GM08714 (cell line): ENCODE measurements around the gene FBXO17.

Experiments used
- H3K4me3 ChIP-seq: fragments of 200-500 bp; sonication (Bioruptor generic); 2 replicates; pipeline ENCODE4 v1.5.1; 2014; ENCODE audit warnings: mild to moderate bottlenecking, low read length, inconsistent platforms
- ZNF274 ChIP-seq: IDR thresholded peaks from 2 replicates; pipeline ENCODE4 v1.6.1; 2012; ENCODE audit warnings: mild to moderate bottlenecking, low read depth, low read length

The FBXO17 gene

DNA sequence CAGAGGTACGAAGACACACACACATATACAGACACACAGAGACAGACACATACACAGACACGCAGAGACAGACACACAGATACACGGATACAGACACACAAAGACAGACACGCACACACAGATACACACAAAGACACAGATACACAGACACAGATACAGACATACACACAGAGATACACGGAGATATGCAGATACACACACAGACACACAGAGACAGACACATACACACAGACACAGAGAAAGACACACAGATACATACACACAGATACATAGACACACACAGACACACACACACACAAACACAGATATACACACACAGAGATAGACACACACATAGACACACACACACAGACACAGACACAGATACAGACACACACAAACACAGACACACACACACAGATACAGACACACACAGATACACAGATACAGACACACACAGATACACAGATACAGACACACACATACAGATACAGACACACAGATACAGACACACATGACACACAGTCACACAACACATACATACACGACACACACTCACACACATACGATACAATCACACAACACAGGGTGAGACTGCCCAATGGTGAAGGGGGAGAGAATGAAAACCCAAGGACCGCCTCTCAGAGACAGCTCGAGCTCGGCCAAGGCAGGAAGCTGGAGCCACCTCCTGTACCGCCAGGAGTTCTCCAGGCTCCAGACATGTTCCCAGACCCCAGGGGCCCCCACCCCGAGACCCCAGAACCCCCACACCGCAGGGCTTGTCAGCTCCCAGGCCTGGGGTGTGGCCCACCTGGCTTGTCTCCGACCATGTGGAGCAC is 54.7 kb downstream of the FBXO17 start:
- H3K4me3 ChIP-seq: no peak overlapping the region
- TF ChIP-seq ZNF274: no peak

DNA sequence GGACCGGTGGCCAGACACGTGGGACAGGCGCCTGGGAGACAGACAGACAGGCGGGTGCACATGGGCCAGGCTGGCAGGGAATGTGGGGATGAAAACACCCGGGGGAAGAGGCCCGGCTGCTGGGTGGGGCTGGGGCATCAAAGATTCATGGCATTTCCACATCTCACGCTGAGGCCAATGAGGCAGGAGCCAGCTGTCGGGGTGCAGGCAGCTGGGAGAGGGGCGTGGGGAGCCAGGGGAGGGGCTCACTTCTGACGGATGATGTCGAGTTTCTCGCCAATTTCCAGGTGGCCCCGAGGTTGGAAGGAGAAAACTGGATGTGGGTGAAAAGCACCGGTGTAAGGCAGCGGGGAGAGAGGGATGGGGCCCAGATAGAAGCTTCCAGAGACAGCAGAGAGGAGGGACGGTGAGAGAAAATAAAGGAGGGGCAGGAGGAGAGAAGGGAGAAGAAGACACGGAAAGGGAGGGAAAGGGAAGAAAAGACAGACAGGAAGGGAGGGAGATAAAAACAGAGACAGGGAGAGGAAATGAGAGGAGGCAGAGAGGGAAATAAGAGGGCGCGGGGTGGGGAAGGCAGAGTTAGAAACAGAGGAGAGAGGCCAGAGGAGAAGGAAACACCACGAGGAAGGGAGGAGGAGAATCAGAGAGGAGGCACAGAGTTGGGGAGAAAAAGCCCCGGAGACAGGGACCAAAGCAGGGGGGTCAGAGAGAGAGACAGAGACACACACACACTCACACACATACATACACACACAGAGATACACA is 55.5 kb downstream of the FBXO17 start:
- no peak overlapping the region for H3K4me3 ChIP-seq
- no peak for TF ChIP-seq ZNF274

DNA sequence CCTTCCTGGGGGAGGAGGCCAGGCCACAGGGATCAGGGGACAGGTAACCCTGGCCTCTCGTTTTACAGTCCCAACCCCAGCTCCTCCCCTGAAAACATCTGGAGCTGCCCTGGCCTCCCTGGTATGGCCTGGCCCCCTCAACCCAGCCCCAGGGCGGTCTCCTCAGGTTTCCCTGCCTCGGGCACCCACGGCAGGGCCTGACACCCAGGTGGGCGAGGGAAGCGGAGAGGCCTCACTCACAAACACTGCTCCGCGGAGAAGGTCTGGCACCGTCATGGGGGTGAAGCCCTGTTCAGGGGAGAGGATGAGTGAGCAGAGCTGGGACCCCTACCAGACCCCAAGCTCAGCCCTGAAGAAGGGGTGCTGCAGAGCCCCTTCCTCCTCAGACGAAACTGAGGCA is 57.0 kb downstream of the FBXO17 start:
- H3K4me3 ChIP-seq: no peak overlapping the region
- TF ChIP-seq ZNF274: no peak

DNA sequence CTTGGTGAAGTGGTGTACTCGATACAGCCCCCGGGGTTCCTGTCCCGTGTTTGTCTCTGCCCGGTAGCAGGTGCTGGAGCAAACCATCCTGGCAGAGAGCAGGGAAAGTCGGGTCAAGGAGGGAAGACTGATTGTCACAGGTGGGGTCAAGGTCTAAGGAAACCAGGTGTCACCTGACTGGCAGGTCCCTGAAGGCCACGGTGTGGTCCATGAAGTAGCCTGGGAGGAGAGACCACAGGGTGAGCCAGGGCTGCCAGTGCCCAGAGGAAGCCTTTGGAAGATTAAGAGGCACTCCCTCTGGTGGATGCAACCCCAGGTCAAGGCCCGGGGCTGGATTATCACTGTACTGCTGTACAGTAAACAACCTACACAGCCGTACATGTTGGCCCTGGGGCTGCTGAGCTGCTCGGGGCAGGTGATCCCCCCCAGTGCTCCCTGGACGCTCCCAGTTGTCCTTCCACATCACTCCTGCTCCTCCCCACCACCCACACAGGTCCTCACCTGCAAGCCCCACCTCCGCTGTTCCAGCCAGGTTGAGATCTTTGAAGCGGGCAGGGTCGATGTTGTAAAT is 57.5 kb downstream of the FBXO17 start:
- H3K4me3 ChIP-seq: no peak overlapping the region
- TF ChIP-seq ZNF274: no peak

DNA sequence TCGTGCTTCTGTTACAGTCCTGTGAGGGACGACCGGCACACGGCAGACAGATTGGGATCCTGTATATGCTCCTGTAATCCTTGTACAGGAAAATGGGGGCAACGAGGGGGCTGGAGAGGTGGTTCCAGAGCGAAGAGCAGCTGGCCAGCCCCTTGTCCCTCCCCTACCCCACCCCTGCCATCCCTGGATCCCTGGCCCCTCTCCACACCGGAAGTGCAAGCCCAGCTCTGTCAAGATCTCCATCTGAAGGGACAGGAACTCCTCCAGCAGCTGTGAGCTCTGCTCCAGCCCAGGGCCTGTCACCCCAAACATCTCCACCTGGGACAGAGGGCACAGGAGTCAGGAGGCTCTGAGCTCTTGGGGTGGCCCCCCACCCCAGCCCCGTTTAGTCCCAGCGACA is 58.0 kb downstream of the FBXO17 start:
- no peak for TF ChIP-seq ZNF274
- H3K4me3 ChIP-seq: no peak overlapping the region

DNA sequence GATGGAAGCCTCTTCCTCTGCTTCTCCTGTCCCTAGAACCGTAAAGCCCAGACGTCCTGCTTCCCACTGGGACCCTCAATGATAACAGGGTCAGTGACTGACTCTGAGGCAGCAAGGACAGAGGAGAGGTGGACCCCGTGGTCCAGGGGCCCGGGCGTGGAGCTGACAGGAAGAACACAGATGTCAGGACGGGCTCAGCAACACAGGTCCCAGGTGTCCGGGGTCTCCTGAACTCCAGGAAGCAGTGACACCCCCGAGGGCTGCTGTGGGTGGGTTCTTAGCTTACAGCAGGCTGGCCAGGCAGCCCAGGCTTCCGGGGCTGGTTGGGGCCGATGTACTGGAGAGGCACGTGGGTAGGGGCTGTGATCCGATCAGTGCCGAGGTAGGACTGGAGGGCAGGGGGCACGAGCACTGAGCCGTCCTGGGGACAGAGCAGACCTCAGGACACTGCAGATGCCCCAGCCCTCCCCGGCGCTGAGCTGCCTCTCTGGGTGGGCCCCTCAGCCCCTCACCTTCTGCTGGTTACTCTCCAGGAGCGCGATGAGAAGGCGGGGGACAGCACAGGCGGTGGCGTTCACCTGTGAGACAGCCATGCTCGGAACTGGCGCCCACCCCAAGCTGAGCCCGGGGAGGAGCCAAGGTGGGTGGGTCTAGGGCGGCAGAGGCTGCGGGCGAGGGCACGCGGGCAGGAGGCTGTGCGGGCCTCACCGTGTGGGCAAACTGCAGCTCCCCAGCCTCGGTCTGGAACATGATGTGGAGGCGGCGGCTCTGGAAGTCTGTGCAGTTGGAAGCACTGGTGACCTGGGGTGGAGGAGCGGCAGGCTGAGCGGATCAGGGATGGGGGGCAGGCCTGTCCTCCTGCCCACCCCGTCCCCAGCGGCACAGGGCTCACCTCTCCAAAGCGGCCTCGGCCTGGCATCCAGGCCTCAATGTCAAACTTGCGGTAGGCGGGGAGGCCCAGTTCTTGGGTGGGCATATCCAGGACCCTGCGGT is 59.9 kb downstream of the FBXO17 start:
- no peak for TF ChIP-seq ZNF274
- H3K4me3 ChIP-seq: no peak overlapping the region

DNA sequence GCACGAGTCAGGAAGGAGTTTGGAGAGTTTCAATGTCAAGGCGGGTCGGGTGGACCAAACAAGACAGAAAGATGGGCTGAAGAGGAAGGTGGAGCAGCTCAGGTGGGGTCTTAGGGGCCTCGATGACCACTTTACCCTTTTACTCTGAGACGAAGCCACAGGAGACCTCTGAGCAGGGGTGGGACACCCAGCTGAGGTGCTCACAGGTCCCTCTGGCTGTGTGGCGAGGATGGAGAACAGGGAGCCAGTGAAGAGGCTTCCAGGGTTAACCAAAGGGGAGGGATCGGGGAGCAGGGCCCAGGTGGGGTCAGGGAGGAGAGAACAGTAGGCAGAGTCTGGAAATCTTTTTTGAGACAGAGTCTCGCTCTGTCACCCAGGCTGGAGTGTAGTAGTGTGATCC is 61.6 kb downstream of the FBXO17 start:
- no peak for TF ChIP-seq ZNF274
- no peak overlapping the region for H3K4me3 ChIP-seq

DNA sequence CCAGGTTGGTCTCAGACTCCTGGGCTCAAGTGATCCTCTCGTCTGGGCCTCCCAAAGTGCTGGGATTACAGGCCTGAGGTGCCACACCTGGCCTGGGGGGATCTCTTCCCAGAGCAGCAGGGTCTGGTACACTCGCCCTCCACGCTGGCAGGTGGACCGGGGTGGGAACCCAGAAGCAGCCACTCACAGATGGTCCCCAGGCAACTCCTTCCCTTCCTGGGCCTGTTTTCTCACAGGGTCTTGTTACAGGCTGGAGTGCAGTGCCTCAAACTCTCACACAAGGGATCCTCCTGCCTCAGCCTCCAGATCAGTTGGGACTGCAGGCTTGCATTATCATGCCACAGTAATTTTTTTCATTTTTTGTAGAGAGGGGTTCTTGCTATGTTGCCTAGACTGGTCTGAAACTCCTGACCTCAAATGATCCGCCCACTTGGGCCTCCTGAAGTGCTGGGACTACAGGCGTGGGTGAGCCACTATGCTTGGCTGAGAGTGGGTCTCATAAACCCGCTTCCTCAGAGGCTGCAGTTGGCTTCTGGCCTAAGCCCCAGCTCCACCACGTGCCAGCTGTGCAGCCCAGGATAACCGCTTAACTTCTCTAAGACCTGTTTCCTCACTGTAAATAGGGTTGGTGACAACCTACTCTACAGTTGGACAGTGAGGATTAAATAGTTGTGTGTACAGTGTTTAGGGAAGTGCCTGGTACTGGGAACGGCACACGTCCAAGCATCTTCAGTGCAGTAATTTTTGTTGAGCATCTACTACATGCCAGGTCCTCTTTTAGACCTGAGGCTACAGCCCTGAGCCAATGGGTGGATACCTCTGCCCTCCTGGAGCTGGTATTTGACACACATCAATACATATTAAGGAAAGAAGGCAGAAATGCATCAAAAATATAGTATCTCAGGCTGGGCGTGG is 62.7 kb downstream of the FBXO17 start:
- no peak overlapping the region for H3K4me3 ChIP-seq
- no peak for TF ChIP-seq ZNF274

DNA sequence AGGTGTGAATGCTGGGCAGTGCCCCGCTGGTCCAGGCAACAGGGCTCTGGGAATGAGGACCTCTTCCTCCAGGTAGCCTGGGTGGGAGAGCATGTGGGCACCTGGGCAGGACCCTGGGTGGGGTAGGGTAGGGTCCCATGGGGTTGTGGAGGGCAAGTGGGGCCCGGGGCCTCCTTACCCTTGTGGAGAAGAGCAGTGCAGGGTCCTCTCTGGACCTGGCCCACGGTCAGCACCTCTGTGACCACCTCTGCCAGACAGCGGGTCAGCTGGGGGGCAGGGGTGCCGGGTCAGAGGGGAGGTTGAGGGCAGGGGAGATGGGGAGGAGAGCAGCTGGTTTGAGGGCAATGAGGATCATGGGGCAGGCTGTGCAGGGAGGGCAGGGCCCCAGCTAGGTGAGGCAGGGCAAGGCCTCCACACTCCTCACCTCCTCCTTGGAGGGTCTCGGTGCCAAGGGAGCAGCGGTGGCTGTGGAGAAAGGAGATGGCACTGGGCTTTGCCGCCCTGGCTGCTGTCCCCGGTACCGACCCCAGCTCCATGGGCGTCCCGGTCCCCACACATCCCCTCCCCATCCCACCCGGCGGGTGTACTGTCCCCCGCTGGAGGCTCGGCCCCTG is 64.0 kb downstream of the FBXO17 start:
- H3K4me3 ChIP-seq: no peak overlapping the region
- no peak for TF ChIP-seq ZNF274

DNA sequence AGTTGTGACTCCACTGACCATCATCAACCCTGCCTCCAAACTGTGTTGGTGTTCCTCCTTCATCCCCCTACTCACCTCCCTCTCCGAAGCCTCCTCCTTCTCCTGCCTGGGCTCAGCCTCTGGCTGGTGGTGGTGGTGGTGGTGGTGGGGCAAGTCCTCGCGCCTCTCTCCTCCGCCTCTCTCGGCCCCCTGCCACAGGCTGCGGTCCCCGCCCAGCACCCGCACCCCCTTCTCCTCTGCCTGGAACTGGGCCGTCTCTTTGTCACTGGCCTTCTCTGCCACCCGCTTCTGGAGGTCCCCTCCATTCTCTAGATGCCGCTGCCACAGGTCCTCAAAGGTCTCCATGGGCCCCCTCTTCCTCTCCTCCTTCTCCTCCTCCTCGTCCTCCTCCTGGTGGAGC is 65.1 kb downstream of the FBXO17 start:
- no peak for TF ChIP-seq ZNF274

DNA sequence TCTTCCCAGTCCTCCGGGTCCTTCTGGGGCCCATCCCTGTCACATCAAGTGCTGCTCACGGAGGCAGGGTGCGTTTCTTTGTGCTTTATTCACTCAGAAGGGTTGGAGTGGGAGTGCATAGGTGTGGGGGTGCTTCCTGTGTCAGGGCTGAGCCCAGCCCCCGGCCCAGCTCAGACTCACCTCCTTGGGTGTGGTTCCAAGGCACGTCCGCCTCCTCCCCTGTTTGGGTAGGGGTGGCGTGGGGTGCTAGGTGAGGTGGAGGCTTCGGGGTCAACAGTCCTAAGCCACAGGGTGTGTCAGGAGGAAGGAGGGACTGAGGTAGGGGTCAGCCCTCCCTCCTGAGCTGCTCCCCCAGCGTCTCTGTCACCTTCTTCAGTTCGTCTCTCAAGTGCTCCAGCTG is 66.6 kb downstream of the FBXO17 start:
- no peak overlapping the region for H3K4me3 ChIP-seq
- TF ChIP-seq ZNF274: no peak

More for the DNA sequence above, 65.1 kb downstream of the FBXO17 start:
- H3K4me3 ChIP-seq: no peak overlapping the region

DNA sequence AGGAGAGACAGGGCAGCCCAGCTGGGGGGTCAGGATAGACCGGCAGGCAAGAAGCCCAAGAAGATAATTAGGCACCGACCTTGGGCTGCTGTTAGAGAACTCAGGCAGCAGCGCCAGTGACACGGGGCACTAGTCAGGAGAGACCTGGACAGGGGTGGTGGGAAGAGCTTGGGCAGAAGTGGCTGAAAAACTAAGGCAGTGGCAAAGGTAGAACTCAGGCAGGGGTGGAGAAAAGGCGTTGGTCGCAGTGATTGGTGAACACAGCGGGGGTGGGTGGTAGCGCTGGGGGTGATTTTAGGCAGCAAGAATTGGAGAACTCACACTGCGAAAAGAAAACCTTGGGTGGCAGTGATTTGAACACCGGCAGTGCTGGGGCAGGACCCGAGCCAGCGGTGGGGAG is 67.9 kb downstream of the FBXO17 start:
- H3K4me3 ChIP-seq: no peak overlapping the region
- TF ChIP-seq ZNF274: peak; percentile 54
